Activated naive CD8-positive, alpha-beta T cell treated with anti-CD3 and anti-CD28 coated beads, Interleukin-2, amount 50 U/mL, for 16 hours (primary cell): Measurements from ENCODE around the gene UIMC1.

Source experiments
- DNase-seq: peaks from one replicate; pipeline ENCODE4 v3.0.0-alpha.2; 2020; ENCODE audit warnings: low read depth, low spot score

The UIMC1 gene

GRCh38 chr5:176902911-176903664 lies 103.5 kb downstream of the UIMC1 start:
- no peak for DNase-seq

GRCh38 chr5:176902102-176902814 lies 104.3 kb downstream of the UIMC1 start:
- DNase-seq: no peak

- DNase-seq: no peak
Observed at GRCh38 chr5:176901260-176902101, 105.1 kb downstream of the UIMC1 start.

GRCh38 chr5:176900780-176901204 lies 105.8 kb downstream of the UIMC1 start:
- DNase-seq: no peak

- no peak for DNase-seq
Observed at GRCh38 chr5:176899946-176900779, 106.4 kb downstream of the UIMC1 start.

GRCh38 chr5:176899296-176899891 lies 107.2 kb downstream of the UIMC1 start, which contains the start of gene HK3:
Gene HK3 (minus strand): TSS chr5:176899346. CDS start chr5:176896159, 3,187 bp downstream.
- DNase-seq: no peak

- no peak for DNase-seq
Observed at GRCh38 chr5:176897263-176897662, 109.3 kb downstream of the UIMC1 start.

- DNase-seq: no peak
Observed at GRCh38 chr5:176895831-176896230, 110.7 kb downstream of the UIMC1 start.

- DNase-seq: no peak
Observed at GRCh38 chr5:176894298-176894697, 112.3 kb downstream of the UIMC1 start.

- no peak for DNase-seq
Observed at GRCh38 chr5:176892663-176893062, 113.9 kb downstream of the UIMC1 start.

GRCh38 chr5:176891331-176891958 lies 115.1 kb downstream of the UIMC1 start:
- DNase-seq: no peak

GRCh38 chr5:176890455-176891330 lies 115.9 kb downstream of the UIMC1 start:
- no peak for DNase-seq

GRCh38 chr5:176889321-176890280 lies 117.0 kb downstream of the UIMC1 start:
- DNase-seq: no peak

- no peak for DNase-seq
Observed at GRCh38 chr5:176888865-176889165, 117.8 kb downstream of the UIMC1 start.

- DNase-seq: no peak
Observed at GRCh38 chr5:176888016-176888864, 118.3 kb downstream of the UIMC1 start.

- DNase-seq: no peak
Observed at GRCh38 chr5:176887252-176887849, 119.2 kb downstream of the UIMC1 start.
